OCI-LY1 (cell line): Measurements from ENCODE around the gene UNC5B.

Experiments
- H2AFZ ChIP-seq: fragments of 200-600 bp; sonication (generic), shearing (Covaris generic); 2 replicates; pipeline ENCODE4 v1.6.0; 2014; ENCODE audit warnings: antibody characterized with exemption, mild to moderate bottlenecking, low read length
- H3F3A ChIP-seq: fragments of 200-600 bp; sonication (generic), shearing (Covaris generic); 2 replicates; pipeline ENCODE4 v1.6.0; 2014; ENCODE audit warnings: mild to moderate bottlenecking, antibody characterized with exemption, low read length, moderate library complexity; ENCODE audit not compliant: insufficient read depth
- H3K27ac ChIP-seq: fragments of 200-600 bp; sonication (generic); 2 replicates; pipeline ENCODE4 v1.5.1; 2014; ENCODE audit warnings: low read length, mixed run types, mild to moderate bottlenecking, low read depth; ENCODE audit not compliant: poor library complexity, severe bottlenecking
- H3K27me3 ChIP-seq: fragments of 200-600 bp; sonication (generic); 2 replicates; pipeline ENCODE4 v1.6.0; 2014; ENCODE audit warnings: antibody characterized with exemption, mild to moderate bottlenecking, low read length, moderate library complexity; ENCODE audit not compliant: insufficient read depth
- H3K36me3 ChIP-seq: fragments of 200-600 bp; sonication (generic); 2 replicates; pipeline ENCODE4 v1.6.1; 2014; ENCODE audit warnings: mild to moderate bottlenecking, antibody characterized with exemption, low read length, moderate library complexity, mixed read lengths; ENCODE audit not compliant: insufficient read depth
- H3K4me1 ChIP-seq: fragments of 200-600 bp; sonication (generic); 2 replicates; pipeline ENCODE4 v1.5.1; 2014; ENCODE audit warnings: mild to moderate bottlenecking, low read length, moderate library complexity; ENCODE audit not compliant: insufficient read depth, severe bottlenecking
- H3K4me2 ChIP-seq: fragments of 200-600 bp; sonication (generic), shearing (Covaris generic); 2 replicates; pipeline ENCODE4 v1.6.1; 2014; ENCODE audit warnings: low read length
- H3K4me3 ChIP-seq: fragments of 200-600 bp; sonication (generic); 2 replicates; pipeline ENCODE4 v1.5.1; 2014; ENCODE audit warnings: low read length, low read depth, mild to moderate bottlenecking, mixed read lengths; ENCODE audit not compliant: poor library complexity, severe bottlenecking
- H3K79me2 ChIP-seq: fragments of 200-600 bp; shearing (Covaris generic); 2 replicates; pipeline ENCODE4 v1.6.1; 2016; ENCODE audit warnings: mixed run types, low read length, mixed read lengths; ENCODE audit not compliant: insufficient read depth
- H3K9ac ChIP-seq: fragments of 200-600 bp; sonication (generic), shearing (Covaris generic); 2 replicates; pipeline ENCODE4 v1.6.1; 2014; ENCODE audit warnings: mild to moderate bottlenecking, low read length, mixed read lengths
- H3K9me2 ChIP-seq: fragments of 200-600 bp; sonication (generic), shearing (Covaris generic); 2 replicates; pipeline ENCODE4 v1.6.1; 2014; ENCODE audit warnings: low read depth, mild to moderate bottlenecking, low read length, mixed read lengths
- H3K9me3 ChIP-seq: fragments of 200-600 bp; shearing (Covaris generic); 2 replicates; pipeline ENCODE4 v1.6.1; 2014; ENCODE audit warnings: low read length, mixed read lengths
- H4K20me1 ChIP-seq: fragments of 200-600 bp; sonication (generic), shearing (Covaris generic); 2 replicates; pipeline ENCODE4 v1.6.0; 2016; ENCODE audit warnings: mild to moderate bottlenecking, low read length; ENCODE audit not compliant: insufficient read depth
- EZH2 ChIP-seq: fragments of 200-600 bp; sonication (generic), shearing (Covaris generic); IDR thresholded peaks from 2 replicates; pipeline ENCODE4 v1.8.0; 2017; ENCODE audit warnings: borderline replicate concordance, mixed run types, mild to moderate bottlenecking, antibody characterized with exemption, low read length, moderate library complexity, mixed read lengths
- TF ChIP-seq, protein P1 (sequence below): fragments of 200-600 bp; sonication (generic), shearing (Covaris generic); IDR thresholded peaks from 2 replicates; pipeline ENCODE4 v1.5.1; 2017; ENCODE audit warnings: mild to moderate bottlenecking, antibody characterized with exemption, low read length, moderate library complexity, mixed read lengths

UNC5B gene

DNA sequence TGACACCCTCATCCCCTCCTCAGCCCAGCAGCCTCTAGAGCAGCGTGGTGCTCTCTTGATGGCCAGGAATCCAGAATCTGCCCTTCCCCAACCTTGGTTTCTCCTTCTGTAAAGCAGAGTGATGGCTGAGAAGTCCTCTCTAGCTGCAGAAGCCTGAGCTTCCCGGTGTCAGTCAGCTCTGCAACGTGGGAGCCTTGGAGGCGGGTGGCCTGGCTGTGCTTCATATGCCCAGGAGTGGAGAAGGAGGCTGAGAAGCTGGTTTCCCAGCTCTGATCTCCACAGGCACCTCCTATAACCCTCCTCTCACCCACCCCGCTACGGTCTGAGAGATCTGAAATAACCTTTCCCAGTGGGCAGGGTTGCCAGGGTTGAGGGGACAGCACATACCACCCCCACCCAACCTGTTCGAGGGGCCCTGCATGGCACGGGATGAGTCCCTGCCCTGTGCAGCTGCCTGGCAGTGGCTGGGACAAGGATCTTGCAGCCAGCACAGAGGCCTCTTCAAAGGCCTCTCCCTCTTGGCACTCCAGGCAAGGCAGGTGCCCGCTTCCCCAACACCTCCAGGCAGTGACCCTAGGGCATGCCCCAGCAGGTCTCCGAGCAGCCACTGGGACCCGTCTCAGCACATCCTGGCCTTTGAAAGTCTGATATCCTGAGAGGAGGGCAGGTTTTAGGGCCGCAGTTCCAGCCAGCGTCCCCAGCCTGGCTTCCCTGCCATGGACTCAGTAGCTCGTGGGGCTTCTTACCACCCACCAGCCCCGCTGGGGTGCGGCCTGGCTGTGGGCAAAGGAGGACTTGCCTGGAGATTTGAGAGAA is 88.4 kb downstream of the UNC5B start:
- no peaks in the 10 kb centered on the region for H3K9me3 ChIP-seq
- H3K79me2 ChIP-seq, result no peaks in the 10 kb centered on the region
- H3K9me2 ChIP-seq, result no peaks in the 10 kb centered on the region
- no peaks in the 10 kb centered on the region; the same call in 1 of the 2 replicates for H3K27me3 ChIP-seq
- no peak overlapping the region for H3K9ac ChIP-seq
- H4K20me1 ChIP-seq, result no peaks in the 10 kb centered on the region
- H3K4me1 ChIP-seq, result no peaks in the 10 kb centered on the region
- no peak overlapping the region for H2AFZ ChIP-seq
- no peaks in the 10 kb centered on the region for H3K36me3 ChIP-seq
- no peak overlapping the region for H3K4me3 ChIP-seq
- H3K4me2 ChIP-seq, result no peak overlapping the region
- TF ChIP-seq, protein P1, sequence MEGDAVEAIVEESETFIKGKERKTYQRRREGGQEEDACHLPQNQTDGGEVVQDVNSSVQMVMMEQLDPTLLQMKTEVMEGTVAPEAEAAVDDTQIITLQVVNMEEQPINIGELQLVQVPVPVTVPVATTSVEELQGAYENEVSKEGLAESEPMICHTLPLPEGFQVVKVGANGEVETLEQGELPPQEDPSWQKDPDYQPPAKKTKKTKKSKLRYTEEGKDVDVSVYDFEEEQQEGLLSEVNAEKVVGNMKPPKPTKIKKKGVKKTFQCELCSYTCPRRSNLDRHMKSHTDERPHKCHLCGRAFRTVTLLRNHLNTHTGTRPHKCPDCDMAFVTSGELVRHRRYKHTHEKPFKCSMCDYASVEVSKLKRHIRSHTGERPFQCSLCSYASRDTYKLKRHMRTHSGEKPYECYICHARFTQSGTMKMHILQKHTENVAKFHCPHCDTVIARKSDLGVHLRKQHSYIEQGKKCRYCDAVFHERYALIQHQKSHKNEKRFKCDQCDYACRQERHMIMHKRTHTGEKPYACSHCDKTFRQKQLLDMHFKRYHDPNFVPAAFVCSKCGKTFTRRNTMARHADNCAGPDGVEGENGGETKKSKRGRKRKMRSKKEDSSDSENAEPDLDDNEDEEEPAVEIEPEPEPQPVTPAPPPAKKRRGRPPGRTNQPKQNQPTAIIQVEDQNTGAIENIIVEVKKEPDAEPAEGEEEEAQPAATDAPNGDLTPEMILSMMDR, result no peak
- no peak for TF ChIP-seq EZH2
- H3F3A ChIP-seq, result no peaks in the 10 kb centered on the region
- no peak overlapping the region for H3K27ac ChIP-seq

DNA sequence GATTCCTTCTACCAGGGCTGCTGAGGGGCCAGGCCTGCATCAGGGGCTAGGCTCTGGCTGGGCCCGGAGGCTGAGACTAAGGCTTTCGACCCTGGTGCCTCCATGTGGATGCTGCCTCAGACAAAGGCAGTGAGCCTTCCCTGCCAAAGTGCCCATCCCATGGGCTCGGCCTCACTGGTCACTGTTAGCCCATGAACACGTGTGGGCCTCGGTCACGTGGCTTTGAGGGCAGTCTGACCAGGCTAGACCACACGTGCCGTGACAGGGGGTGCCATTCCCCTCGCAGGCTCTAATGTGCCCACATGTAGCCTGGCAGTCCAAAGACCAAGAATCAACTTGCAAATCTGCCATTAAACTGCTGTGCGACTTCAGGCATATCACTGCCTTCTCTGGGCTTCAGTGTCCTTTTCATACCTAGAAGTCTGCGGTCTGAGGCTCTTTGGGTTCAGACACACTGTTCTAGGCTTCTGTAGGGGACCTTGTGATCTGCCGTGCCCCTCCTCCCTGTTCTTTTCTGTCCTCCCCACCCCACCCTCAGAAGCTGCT is 89.1 kb downstream of the UNC5B start:
- no peaks in the 10 kb centered on the region for H3K4me1 ChIP-seq
- H3K27me3 ChIP-seq, result no peaks in the 10 kb centered on the region; the same call in 1 of the 2 replicates
- H3K27ac ChIP-seq, result no peak overlapping the region
- no peak overlapping the region for H3K9ac ChIP-seq
- TF ChIP-seq, protein P1, result no peak
- no peak for TF ChIP-seq EZH2
- H4K20me1 ChIP-seq, result no peaks in the 10 kb centered on the region
- H3K9me3 ChIP-seq, result no peaks in the 10 kb centered on the region
- no peaks in the 10 kb centered on the region for H3K9me2 ChIP-seq
- no peak overlapping the region for H3K4me2 ChIP-seq
- H3K36me3 ChIP-seq, result no peaks in the 10 kb centered on the region
- no peak overlapping the region for H2AFZ ChIP-seq
- no peaks in the 10 kb centered on the region for H3K79me2 ChIP-seq
- no peaks in the 10 kb centered on the region for H3F3A ChIP-seq
- H3K4me3 ChIP-seq, result no peak overlapping the region

DNA sequence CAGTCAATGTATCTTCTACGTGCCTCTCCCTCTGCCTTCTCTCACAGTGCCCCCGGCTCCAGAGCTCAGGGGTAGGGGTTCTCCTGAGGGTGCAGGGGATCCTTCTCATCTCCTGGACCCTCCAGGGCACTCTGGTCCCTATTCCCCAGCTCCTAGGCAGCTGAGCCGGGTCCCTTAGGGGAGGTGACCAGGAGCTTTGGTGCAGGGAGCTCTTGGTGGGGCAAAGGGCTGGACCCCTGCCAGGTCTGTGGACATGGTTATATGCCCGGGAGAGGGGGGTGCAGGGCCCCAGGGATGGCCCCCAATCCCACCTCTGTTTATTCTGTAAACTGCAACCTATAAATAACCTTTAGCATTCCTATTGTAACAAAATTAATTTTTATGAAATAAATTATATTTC is 90.1 kb downstream of the UNC5B start:
- Histone ChIP-seq H3K27me3 (no peaks in the 10 kb centered on the region; the same call in 1 of the 2 replicates), H3K27ac (no peak overlapping the region), H3F3A (no peaks in the 10 kb centered on the region), H4K20me1 (no peaks in the 10 kb centered on the region), H3K36me3 (no peaks in the 10 kb centered on the region), H3K9me2 (no peaks in the 10 kb centered on the region), H3K9me3 (no peaks in the 10 kb centered on the region), H3K4me1 (no peaks in the 10 kb centered on the region), H3K79me2 (no peaks in the 10 kb centered on the region), H3K4me2 (no peak overlapping the region), H2AFZ (no peak overlapping the region), H3K9ac (no peak overlapping the region), H3K4me3 (no peak overlapping the region)
- TF ChIP-seq EZH2, result no peak
- TF ChIP-seq, protein P1, result no peak
